ENCODE results near the gene CAVIN2. TPM values are rescaled to one million over a fixed set of nuclear protein-coding genes. Genes with fewer than 3 reads are reported as not detected.
"Not testable (repeated sequence)": the region's sequence is repeated elsewhere in the genome, so short reads cannot be mapped to it uniquely, and the experiment has no call there.

Gene CAVIN2
- total RNA-seq, 6 donors from 2014 or later, result 44.0 to 268 (median 173) TPM

GRCh38 chr2:191791953-191792560 is 54.8 kb downstream of the CAVIN2 start:
- TF ChIP-seq EP300 (IDR thresholded peaks at IDR 0.05) (no peak), CTCF (IDR thresholded peaks at IDR 0.05) (no peak)
- Histone ChIP-seq H3K9me3 (no peaks in the 10 kb centered on the region), H3K27me3 (no peaks in the 10 kb centered on the region), H3K4me1 (no peaks in the 10 kb centered on the region), H3K36me3 (no peaks in the 10 kb centered on the region), H3K4me3 (no peak overlapping the region), H3K27ac (no peak overlapping the region)
- DNase-seq, result no peak
- 79 to 82% methylated on average over 3 of the region's 3 CpGs for WGBS, 2 donors
- no peak for ATAC-seq (ENCODE audit: low FRiP score in 2 of 2)

GRCh38 chr2:191790737-191791136 is 56.2 kb downstream of the CAVIN2 start:
- 31 to 81% methylated on average over 1 of the region's 1 CpG for WGBS, 2 donors
- TF ChIP-seq POLR2A (IDR thresholded peaks at IDR 0.05) (no peak), EP300 (IDR thresholded peaks at IDR 0.05) (no peak), CTCF (IDR thresholded peaks at IDR 0.05) (no peak), POLR2AphosphoS5 (IDR thresholded peaks at IDR 0.05) (no peak)

GRCh38 chr2:191789796-191790195 is 57.1 kb downstream of the CAVIN2 start:
- Histone ChIP-seq H3K36me3 (no peaks in the 10 kb centered on the region), H3K27me3 (no peaks in the 10 kb centered on the region), H3K4me3 (no peak overlapping the region), H3K27ac (no peak overlapping the region), H3K4me1 (no peaks in the 10 kb centered on the region), H3K9me3 (no peaks in the 10 kb centered on the region)
- 59 to 76% methylated on average over 4 of the region's 4 CpGs for WGBS, 2 donors
- DNase-seq (no peak), ATAC-seq (ENCODE audit: low FRiP score in 2 of 2) (no peak)
- TF ChIP-seq EP300 (IDR thresholded peaks at IDR 0.05), result no peak
- TF ChIP-seq CTCF (IDR thresholded peaks at IDR 0.05), result no peak
- TF ChIP-seq POLR2A (IDR thresholded peaks at IDR 0.05), result no peak
- no peak for TF ChIP-seq POLR2AphosphoS5 (IDR thresholded peaks at IDR 0.05)

More at GRCh38 chr2:191790737-191791136, 56.2 kb downstream of the CAVIN2 start:
- DNase-seq (no peak), ATAC-seq (ENCODE audit: low FRiP score in 2 of 2) (no peak)
- Histone ChIP-seq H3K27ac (no peak overlapping the region), H3K4me3 (no peak overlapping the region), H3K4me1 (no peaks in the 10 kb centered on the region), H3K27me3 (no peaks in the 10 kb centered on the region), H3K36me3 (no peaks in the 10 kb centered on the region), H3K9me3 (no peaks in the 10 kb centered on the region)

- H3K27ac ChIP-seq, result no peak overlapping the region
- H3K4me1 ChIP-seq, result no peaks in the 10 kb centered on the region
- H3K36me3 ChIP-seq, result no peaks in the 10 kb centered on the region
- no peak for DNase-seq
- 9 to 11% methylated on average over 1 of the region's 1 CpG for WGBS, 2 donors
- no peak overlapping the region for H3K4me3 ChIP-seq
- H3K27me3 ChIP-seq, result no peaks in the 10 kb centered on the region
- no peaks in the 10 kb centered on the region for H3K9me3 ChIP-seq
- no peak for TF ChIP-seq POLR2AphosphoS5 (IDR thresholded peaks at IDR 0.05)
- TF ChIP-seq EP300 (IDR thresholded peaks at IDR 0.05), result no peak
- TF ChIP-seq POLR2A (IDR thresholded peaks at IDR 0.05), result no peak
- TF ChIP-seq CTCF (IDR thresholded peaks at IDR 0.05), result no peak
- ATAC-seq (ENCODE audit: low FRiP score in 2 of 2), result no peak
These were observed 60.2 kb downstream of the CAVIN2 start for GRCh38 chr2:191786694-191787093.

GRCh38 chr2:191785651-191786050 is 61.2 kb downstream of the CAVIN2 start:
- H3K4me1 ChIP-seq; ATAC-seq (ENCODE audit: low FRiP score in 2 of 2); H3K27ac ChIP-seq; H3K9me3 ChIP-seq; H3K36me3 ChIP-seq; H3K4me3 ChIP-seq; DNase-seq; H3K27me3 ChIP-seq: not testable (repeated sequence)
- 97 to 100% methylated on average over 3 of the region's 3 CpGs for WGBS, 2 donors

Other genes with a start within 250 kb of the CAVIN2 start
- gene NABP1, start 169.0 kb downstream of the CAVIN2 start, total RNA-seq, result 100 to 1,000 TPM in 1 of 6 donors, 10 to 100 TPM in 5; 35.7 to 137 (median 46.9) TPM

All from upper lobe of left lung (tissue), 6 donors.